WTC11 (cell line): Measurements from ENCODE around the gene PLXDC2.

Experiments used
- CTCF ChIP-seq: fragments of 200-600 bp; IDR thresholded peaks from 2 replicates; pipeline ENCODE4 v1.8.0; 2022; ENCODE audit warnings: antibody characterized with exemption
- ERG ChIP-seq: fragments of 250-450 bp; sonication (Bioruptor Pico); IDR thresholded peaks from 2 replicates; pipeline ENCODE4 v1.8.0; 2021; ENCODE audit warnings: mild to moderate bottlenecking

DNA sequence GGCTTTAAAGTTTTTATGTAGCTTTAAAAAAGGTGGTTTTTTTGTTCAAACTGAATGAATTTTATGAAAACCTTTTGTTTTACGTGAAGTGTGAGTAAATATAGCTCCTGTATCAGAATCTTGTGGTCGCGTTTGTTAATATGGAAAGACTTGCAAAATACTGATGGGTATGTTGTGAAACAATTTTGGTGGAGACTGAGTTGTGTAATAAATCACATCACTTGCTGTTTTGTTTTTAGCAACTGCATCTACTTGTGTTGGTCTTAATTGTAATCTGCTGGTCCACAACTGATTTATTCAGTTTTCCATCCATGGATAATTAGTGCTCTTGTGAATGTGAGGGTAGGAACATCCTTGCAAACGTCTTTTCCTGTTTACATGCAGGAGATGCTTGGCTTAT lies 10.5 kb downstream of the PLXDC2 start:
- TF ChIP-seq ERG (CRISPR knock-in tag) = no peak
- TF ChIP-seq CTCF = no peak
